Peyer's patch (tissue), 4 donors: ENCODE data around the gene GM2A.

Experiments used
- CTCF ChIP-seq, 6 experiments: fragments of 450-650 bp in 4 of 6; fragments of 200-600 bp in 2 of 6; sonication (generic) in 1 of 6; IDR thresholded peaks; one replicate each; pipeline ENCODE4 v1.5.1; 2017 to 2019; ENCODE audit warnings: antibody characterized with exemption in 6 of 6, mild to moderate bottlenecking in 3 of 6, moderate library complexity in 1 of 6
- POLR2A ChIP-seq, 2 donors: fragments of 450-650 bp; IDR thresholded peaks; one replicate each; pipeline ENCODE4 v1.5.1; 2017; ENCODE audit warnings: antibody characterized with exemption in 2 of 2, mild to moderate bottlenecking in 2 of 2, moderate library complexity in 2 of 2

- TF ChIP-seq POLR2A (IDR thresholded peaks at IDR 0.05) (no peak), CTCF (IDR thresholded peaks at IDR 0.05) (no peak)
Observed at GRCh38 chr5:151296478-151296830, 43.5 kb downstream of the GM2A start.
